OCI-LY7 (cell line): ENCODE measurements around the gene HOXB6.

Source experiments
- EZH2phosphoT487 ChIP-seq: fragments of 200-600 bp; sonication (generic); IDR thresholded peaks from 2 replicates; pipeline ENCODE4 v1.6.1; 2018; ENCODE audit warnings: low read depth, borderline replicate concordance, mild to moderate bottlenecking, mixed run types, antibody characterized with exemption, low read length, moderate library complexity, mixed read lengths
- TF ChIP-seq, protein P1 (sequence below): fragments of 200-600 bp; sonication (generic); conservative IDR thresholded peaks from 2 replicates; pipeline ENCODE4 v1.5.1; 2014; ENCODE audit warnings: mild to moderate bottlenecking, antibody characterized with exemption, low read length, moderate library complexity, mixed read lengths

DNA sequence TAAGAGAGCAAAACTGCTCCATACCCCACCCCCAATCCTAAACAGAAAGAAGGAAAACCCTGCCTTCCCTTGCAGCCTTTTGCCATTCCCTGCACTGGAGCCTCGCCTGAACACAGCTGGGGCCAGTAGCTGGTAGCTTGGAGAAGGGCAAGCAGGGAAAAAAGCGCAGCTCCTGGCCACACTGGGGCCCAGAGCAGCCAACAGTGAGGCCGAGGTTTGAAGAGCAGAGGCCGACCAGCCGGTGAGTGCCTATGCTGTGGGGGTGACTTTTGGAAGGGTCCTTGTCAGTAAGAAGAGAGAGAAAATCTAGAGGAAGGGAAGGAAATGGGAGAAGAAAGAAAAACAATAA lies 24.6 kb upstream of the HOXB6 start:
- TF ChIP-seq, protein P1, sequence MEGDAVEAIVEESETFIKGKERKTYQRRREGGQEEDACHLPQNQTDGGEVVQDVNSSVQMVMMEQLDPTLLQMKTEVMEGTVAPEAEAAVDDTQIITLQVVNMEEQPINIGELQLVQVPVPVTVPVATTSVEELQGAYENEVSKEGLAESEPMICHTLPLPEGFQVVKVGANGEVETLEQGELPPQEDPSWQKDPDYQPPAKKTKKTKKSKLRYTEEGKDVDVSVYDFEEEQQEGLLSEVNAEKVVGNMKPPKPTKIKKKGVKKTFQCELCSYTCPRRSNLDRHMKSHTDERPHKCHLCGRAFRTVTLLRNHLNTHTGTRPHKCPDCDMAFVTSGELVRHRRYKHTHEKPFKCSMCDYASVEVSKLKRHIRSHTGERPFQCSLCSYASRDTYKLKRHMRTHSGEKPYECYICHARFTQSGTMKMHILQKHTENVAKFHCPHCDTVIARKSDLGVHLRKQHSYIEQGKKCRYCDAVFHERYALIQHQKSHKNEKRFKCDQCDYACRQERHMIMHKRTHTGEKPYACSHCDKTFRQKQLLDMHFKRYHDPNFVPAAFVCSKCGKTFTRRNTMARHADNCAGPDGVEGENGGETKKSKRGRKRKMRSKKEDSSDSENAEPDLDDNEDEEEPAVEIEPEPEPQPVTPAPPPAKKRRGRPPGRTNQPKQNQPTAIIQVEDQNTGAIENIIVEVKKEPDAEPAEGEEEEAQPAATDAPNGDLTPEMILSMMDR: no peak
- no peak for TF ChIP-seq EZH2phosphoT487
